SK-N-MC (cell line): Measurements from ENCODE around the gene F10.

Experiments used
- EZH2 ChIP-seq: fragments of 200-600 bp; sonication (generic); IDR thresholded peaks from one replicate; pipeline ENCODE4 v1.6.1; 2017; ENCODE audit warnings: antibody characterized with exemption
- FOXP2 ChIP-seq: optimal IDR thresholded peaks from 2 replicates; pipeline ENCODE3; 2011; ENCODE audit warnings: mild to moderate bottlenecking, moderate library complexity; ENCODE audit not compliant: insufficient read depth; ENCODE audit errors: extremely low read length, control extremely low read depth
- POLR2AphosphoS5 ChIP-seq: IDR thresholded peaks from 2 replicates; pipeline ENCODE4 v1.6.1; 2012; ENCODE audit warnings: mild to moderate bottlenecking, low read depth, low read length, borderline replicate concordance

DNA sequence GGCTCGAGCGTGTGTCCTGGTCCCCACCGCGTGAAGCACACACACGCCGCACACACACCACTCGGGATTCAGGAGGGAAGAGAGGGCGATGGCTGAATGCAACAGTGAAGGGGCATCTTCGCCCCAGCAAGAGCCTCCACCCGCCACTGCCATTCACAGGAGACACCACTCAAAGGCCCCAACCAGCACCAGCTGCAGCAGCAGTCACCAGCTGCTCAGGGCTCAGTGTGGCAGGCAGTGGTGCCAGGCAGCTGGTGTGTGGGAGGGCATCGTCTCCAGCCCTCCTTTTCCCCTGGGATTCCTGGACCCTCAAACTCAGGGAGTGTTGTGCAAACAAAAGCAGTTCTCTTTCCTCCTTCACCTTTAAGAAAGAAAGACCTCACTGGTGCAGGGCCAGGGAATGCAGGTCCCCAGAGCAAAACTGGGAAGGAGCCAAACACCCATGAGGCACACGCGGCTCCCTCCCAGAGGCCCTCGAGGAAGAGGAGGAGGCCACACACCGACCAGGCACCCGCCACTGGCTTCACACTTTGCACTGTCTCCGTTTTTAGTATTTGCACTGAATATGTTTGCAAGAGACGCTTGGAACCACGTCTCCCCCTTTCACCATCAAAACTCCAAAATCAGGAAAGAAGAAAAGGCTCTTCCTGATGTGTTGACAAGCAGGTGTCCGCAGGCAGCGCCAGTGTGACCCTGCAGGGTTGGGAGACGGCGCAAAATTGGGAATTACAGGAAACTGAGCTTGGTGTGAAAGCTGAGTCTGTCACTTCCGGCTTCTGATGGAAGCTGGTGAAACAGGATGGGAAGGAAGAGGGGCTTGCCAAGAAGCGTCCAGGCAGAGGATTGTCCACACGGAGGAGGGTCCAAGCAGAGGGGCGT is 43.5 kb upstream of the F10 start:
- TF ChIP-seq POLR2AphosphoS5 (no peak), EZH2 (no peak), FOXP2 (no peak)
